SK-N-SH (cell line): ENCODE measurements around the gene NEGR1.

Experiments used
- EZH2phosphoT487 ChIP-seq: fragments of 200-600 bp; sonication (generic); IDR thresholded peaks from 2 replicates; pipeline ENCODE4 v1.6.1; 2017; ENCODE audit warnings: low read depth, mixed run types, mild to moderate bottlenecking, antibody characterized with exemption, moderate library complexity, borderline replicate concordance
- JUND ChIP-seq: IDR thresholded peaks from 2 replicates; pipeline ENCODE4 v1.4.0; 2012
- MAX ChIP-seq: IDR thresholded peaks from 2 replicates; pipeline ENCODE4 v1.4.0; 2012; ENCODE audit warnings: low read depth
- RAD21 ChIP-seq: IDR thresholded peaks from 2 replicates; pipeline ENCODE4 v1.6.1; 2012; ENCODE audit warnings: mild to moderate bottlenecking, low read length
- SMC3 ChIP-seq: IDR thresholded peaks from 2 replicates; pipeline ENCODE4 v1.6.1; 2012; ENCODE audit warnings: low read depth, low read length, improper control_type of control experiment

DNA sequence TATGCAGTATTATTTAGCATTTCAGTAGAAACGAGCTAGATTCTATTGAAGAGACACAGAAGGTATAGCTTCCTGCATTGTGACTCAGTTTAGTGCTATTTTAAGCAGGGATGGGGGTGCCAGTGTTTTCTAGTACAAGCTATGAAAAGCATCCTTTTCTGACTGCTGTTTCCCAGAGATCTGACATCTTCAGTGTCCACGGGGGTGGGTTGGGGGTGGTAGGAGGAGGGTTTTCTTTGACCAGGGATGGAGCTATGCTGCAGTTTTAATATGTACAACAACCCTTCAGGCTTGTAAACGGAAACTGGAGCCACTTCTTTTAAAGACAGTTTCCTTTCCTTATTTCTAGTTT, 2.7 kb upstream of the NEGR1 start:
- no peak for TF ChIP-seq RAD21
- no peak for TF ChIP-seq JUND
- no peak for TF ChIP-seq EZH2phosphoT487
- no peak for TF ChIP-seq SMC3
- no peak for TF ChIP-seq MAX
